Ascending aorta (tissue), 2 donors: ENCODE measurements around the gene ADGRE1. TPM values are rescaled to one million over a fixed set of nuclear protein-coding genes. Genes with fewer than 3 reads are reported as not detected.

ENCODE experiments used
- DNase-seq, 2 donors: peaks; one replicate each; pipeline ENCODE4 v3.0.0-alpha.2; 2019; ENCODE audit warnings: low spot score in 2 of 2
- H3K27ac ChIP-seq, 2 donors: fragments of 200-600 bp; sonication (generic); one replicate each; pipeline ENCODE4 v1.5.1; 2016 to 2017; ENCODE audit warnings: mild to moderate bottlenecking in 1 of 2
- H3K27me3 ChIP-seq: fragments of 200-600 bp; sonication (generic); one replicate; pipeline ENCODE4 v1.5.1; 2017
- H3K36me3 ChIP-seq, 2 donors: fragments of 200-600 bp; sonication (generic); one replicate each; pipeline ENCODE4 v1.5.1; 2016
- H3K4me1 ChIP-seq, 2 donors: fragments of 200-600 bp; sonication (generic); one replicate each; pipeline ENCODE4 v1.5.1; 2016 to 2017; ENCODE audit warnings: mild to moderate bottlenecking in 1 of 2
- H3K4me3 ChIP-seq, 2 donors: fragments of 200-600 bp; sonication (generic); one replicate each; pipeline ENCODE4 v1.5.1; 2016 to 2017; ENCODE audit warnings: mild to moderate bottlenecking in 1 of 2
- H3K9me3 ChIP-seq, 2 donors: fragments of 200-600 bp; sonication (generic); one replicate each; pipeline ENCODE4 v1.5.1; 2016
- intact Hi-C: fragments of 100-400 bp; cut with DNase I; formaldehyde crosslinking; loops from one replicate; pipeline ENCODE4 v1.15.1; 2023
- total RNA-seq: library from RNA; depleted of rRNA; stranded (reverse); fragments of >200 nt; gene quantifications from one replicate; pipeline ENCODE4 v1.1.0, GENCODE V29; 2016
- TF ChIP-seq, protein P1 (sequence below), 3 experiments: fragments of 200-600 bp in 2 of 3; fragments of 450-650 bp in 1 of 3; sonication (generic) in 2 of 3; IDR thresholded peaks; one replicate each; pipeline ENCODE4 v1.5.1; 2016 to 2019; ENCODE audit warnings: antibody characterized with exemption in 3 of 3, mild to moderate bottlenecking in 1 of 3, moderate library complexity in 1 of 3

Gene ADGRE1, protein sequence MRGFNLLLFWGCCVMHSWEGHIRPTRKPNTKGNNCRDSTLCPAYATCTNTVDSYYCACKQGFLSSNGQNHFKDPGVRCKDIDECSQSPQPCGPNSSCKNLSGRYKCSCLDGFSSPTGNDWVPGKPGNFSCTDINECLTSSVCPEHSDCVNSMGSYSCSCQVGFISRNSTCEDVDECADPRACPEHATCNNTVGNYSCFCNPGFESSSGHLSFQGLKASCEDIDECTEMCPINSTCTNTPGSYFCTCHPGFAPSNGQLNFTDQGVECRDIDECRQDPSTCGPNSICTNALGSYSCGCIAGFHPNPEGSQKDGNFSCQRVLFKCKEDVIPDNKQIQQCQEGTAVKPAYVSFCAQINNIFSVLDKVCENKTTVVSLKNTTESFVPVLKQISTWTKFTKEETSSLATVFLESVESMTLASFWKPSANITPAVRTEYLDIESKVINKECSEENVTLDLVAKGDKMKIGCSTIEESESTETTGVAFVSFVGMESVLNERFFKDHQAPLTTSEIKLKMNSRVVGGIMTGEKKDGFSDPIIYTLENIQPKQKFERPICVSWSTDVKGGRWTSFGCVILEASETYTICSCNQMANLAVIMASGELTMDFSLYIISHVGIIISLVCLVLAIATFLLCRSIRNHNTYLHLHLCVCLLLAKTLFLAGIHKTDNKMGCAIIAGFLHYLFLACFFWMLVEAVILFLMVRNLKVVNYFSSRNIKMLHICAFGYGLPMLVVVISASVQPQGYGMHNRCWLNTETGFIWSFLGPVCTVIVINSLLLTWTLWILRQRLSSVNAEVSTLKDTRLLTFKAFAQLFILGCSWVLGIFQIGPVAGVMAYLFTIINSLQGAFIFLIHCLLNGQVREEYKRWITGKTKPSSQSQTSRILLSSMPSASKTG
- total RNA-seq, result not detected

DNA sequence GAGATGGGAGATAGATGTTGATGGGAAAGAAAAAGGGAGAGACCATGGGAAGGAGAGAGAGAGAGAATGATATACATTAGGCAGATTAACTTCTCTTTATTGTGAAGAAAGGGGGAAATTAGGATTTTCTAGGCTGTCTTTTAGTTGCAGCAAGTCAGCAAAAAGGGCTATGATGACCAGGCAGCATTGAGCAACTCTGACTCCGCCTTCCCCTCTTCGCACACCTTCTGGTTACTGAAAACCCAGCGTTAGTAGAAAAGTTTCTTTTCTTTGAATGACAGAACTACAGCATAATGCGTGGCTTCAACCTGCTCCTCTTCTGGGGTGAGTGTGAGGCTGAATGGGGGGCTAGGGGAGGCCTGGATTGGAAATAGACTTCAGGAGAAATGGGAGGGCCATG is at the start of gene ADGRE1:
Gene ADGRE1, plus strand, starts transcription at position 264 of the 400 bp plus-strand sequence. Its CDS starts 30 bp downstream, at position 294.
- Histone ChIP-seq H3K27ac (no peak within 1 kb of the TSS), H3K4me3 (no peak within 1 kb of the TSS), H3K4me1 (no peaks in the 10 kb centered on the region), H3K36me3 (no peaks in the 10 kb centered on the region), H3K9me3 (peaks cover 0 to 12% of the 10 kb centered on the region in 2 donors), H3K27me3 (no peaks in the 10 kb centered on the region)
- intact Hi-C loops, result no loop called here
- no peak for DNase-seq
- TF ChIP-seq, protein P1, sequence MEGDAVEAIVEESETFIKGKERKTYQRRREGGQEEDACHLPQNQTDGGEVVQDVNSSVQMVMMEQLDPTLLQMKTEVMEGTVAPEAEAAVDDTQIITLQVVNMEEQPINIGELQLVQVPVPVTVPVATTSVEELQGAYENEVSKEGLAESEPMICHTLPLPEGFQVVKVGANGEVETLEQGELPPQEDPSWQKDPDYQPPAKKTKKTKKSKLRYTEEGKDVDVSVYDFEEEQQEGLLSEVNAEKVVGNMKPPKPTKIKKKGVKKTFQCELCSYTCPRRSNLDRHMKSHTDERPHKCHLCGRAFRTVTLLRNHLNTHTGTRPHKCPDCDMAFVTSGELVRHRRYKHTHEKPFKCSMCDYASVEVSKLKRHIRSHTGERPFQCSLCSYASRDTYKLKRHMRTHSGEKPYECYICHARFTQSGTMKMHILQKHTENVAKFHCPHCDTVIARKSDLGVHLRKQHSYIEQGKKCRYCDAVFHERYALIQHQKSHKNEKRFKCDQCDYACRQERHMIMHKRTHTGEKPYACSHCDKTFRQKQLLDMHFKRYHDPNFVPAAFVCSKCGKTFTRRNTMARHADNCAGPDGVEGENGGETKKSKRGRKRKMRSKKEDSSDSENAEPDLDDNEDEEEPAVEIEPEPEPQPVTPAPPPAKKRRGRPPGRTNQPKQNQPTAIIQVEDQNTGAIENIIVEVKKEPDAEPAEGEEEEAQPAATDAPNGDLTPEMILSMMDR (IDR thresholded peaks at IDR 0.05), result no peak

GRCh38 chr19:6838062-6838655 is 49.2 kb upstream of the ADGRE1 start:
- no peaks in the 10 kb centered on the region for H3K9me3 ChIP-seq
- H3K36me3 ChIP-seq, result no peaks in the 10 kb centered on the region
- intact Hi-C loops, result no loop called here
- no peak overlapping the region for H3K4me3 ChIP-seq
- TF ChIP-seq, protein P1 (IDR thresholded peaks at IDR 0.05), result no peak
- no peaks in the 10 kb centered on the region for H3K4me1 ChIP-seq
- no peak for DNase-seq
- no peak overlapping the region for H3K27ac ChIP-seq
- H3K27me3 ChIP-seq, result no peaks in the 10 kb centered on the region

DNA sequence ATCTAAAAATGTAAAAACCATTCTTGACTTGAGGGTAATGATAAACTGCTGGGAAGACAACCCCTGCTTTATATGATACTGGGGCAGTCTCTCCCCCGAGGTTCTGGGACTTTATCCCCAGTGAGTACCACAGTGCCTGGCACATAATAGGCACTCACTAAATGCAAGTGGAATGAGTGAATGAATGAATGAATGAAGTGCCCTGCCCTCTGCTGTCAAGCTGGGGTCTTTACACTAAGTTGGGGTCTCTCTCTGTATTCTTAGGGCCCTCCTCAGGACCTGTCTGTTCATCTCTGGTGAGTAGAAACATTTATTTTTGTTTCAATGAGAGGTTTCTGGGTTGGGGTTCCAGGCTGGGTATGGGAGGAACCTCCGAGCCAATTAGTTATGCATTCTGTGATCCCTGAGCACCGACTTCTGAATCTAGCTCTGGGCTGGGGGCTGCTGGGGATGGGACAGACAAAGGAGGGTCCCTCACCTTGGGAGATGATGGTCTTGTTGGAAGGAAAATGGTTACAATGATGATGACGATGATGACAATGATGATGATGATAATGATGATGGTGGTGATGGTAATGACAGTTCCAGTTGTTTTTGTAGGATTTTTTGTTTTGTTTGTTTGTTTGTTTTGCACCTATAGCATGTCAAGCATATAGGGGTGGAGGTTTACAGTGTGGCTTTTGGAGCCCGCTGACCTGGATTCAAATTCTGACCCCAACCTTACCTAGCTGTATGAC is 44.3 kb upstream of the ADGRE1 start:
- intact Hi-C loops, result no loop called here
- H3K27ac ChIP-seq, result no peak overlapping the region
- H3K4me1 ChIP-seq, result no peaks in the 10 kb centered on the region
- no peaks in the 10 kb centered on the region for H3K36me3 ChIP-seq
- H3K9me3 ChIP-seq, result no peaks in the 10 kb centered on the region
- TF ChIP-seq, protein P1 (IDR thresholded peaks at IDR 0.05), result no peak
- H3K4me3 ChIP-seq, result no peak overlapping the region
- H3K27me3 ChIP-seq, result no peaks in the 10 kb centered on the region
- DNase-seq, result no peak

- Histone ChIP-seq H3K9me3 (no peaks in the 10 kb centered on the region), H3K36me3 (no peaks in the 10 kb centered on the region), H3K27ac (no peak overlapping the region), H3K4me3 (no peak overlapping the region), H3K4me1 (no peaks in the 10 kb centered on the region), H3K27me3 (no peaks in the 10 kb centered on the region)
- intact Hi-C loops, result no loop called here
- no peak for DNase-seq
- TF ChIP-seq, protein P1 (IDR thresholded peaks at IDR 0.05), result no peak
Observed at GRCh38 chr19:6847828-6848200, 39.6 kb upstream of the ADGRE1 start.

DNA sequence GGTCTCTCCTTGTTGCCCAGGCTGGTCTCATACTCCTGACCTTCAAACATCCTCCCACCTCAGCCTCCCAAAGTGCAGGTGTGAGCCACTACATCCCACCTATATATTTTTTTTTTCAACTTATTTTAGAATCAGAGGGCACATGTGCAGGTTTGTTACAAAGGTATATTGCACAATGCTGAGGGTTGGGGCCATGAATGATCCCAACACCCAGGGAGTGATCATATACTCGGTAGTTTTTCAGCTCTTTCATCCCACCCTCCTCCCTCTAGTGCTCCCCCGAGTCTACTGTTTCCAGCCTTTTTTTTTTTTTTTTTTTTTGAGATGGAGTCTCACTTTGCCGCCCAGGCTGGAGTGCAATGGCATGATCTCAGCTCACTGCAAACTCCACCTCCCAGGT is 38.4 kb upstream of the ADGRE1 start:
- intact Hi-C loops, result no loop called here

More for the DNA sequence above, 38.4 kb upstream of the ADGRE1 start:
- Histone ChIP-seq H3K27ac (no peak overlapping the region), H3K4me3 (no peak overlapping the region), H3K36me3 (no peaks in the 10 kb centered on the region), H3K4me1 (no peaks in the 10 kb centered on the region), H3K9me3 (no peaks in the 10 kb centered on the region), H3K27me3 (no peaks in the 10 kb centered on the region)
- TF ChIP-seq, protein P1 (IDR thresholded peaks at IDR 0.05), result no peak
- DNase-seq, result no peak
